Lung (tissue), 12 donors: ENCODE data around the gene ISG20L2. TPM values are rescaled to one million over a fixed set of nuclear protein-coding genes. Genes with fewer than 3 reads are reported as not detected.

Experiments
- ATAC-seq: fragments of 200-7000 bp; cut with Tn5 transposase; one replicate; pipeline ENCODE4 v1.9.1; 2020; ENCODE audit warnings: moderate number of reproducible peaks; ENCODE audit not compliant: insufficient read depth, low FRiP score
- DNase-seq, 3 donors: peaks; one replicate each; pipeline ENCODE4 v3.0.0-alpha.2; 2013 to 2017
- H3K27ac ChIP-seq, 2 donors: one replicate each; pipeline ENCODE4 v1.5.1; 2013; ENCODE audit warnings: mild to moderate bottlenecking in 2 of 2, moderate library complexity in 2 of 2, control low read depth in 1 of 2, inconsistent platforms in 1 of 2, low read depth in 1 of 2, low read length in 1 of 2
- H3K27me3 ChIP-seq, 3 donors: one replicate each; pipeline ENCODE4 v1.5.1; 2013; ENCODE audit warnings: low read length in 2 of 3; ENCODE audit not compliant: control insufficient read depth in 3 of 3, insufficient read depth in 3 of 3
- H3K36me3 ChIP-seq, 4 donors: one replicate each; pipeline ENCODE4 v1.5.1; 2013; ENCODE audit warnings: low read length in 4 of 4, mild to moderate bottlenecking in 1 of 4, moderate library complexity in 1 of 4; ENCODE audit not compliant: control insufficient read depth in 4 of 4, insufficient read depth in 4 of 4
- H3K4me1 ChIP-seq, 5 donors: one replicate each; pipeline ENCODE4 v1.5.1; 2013; ENCODE audit warnings: low read length in 5 of 5, mild to moderate bottlenecking in 2 of 5, moderate library complexity in 1 of 5; ENCODE audit not compliant: control insufficient read depth in 5 of 5, insufficient read depth in 5 of 5
- H3K4me3 ChIP-seq: one replicate; pipeline ENCODE4 v1.5.1; 2013; ENCODE audit warnings: mild to moderate bottlenecking, control low read depth, moderate library complexity
- H3K9ac ChIP-seq, 2 donors: one replicate each; pipeline ENCODE4 v1.5.1; 2013; ENCODE audit warnings: low read length in 2 of 2, control low read depth in 1 of 2; ENCODE audit not compliant: insufficient read depth in 1 of 2
- H3K9me3 ChIP-seq, 4 donors: one replicate each; pipeline ENCODE4 v1.5.1; 2013; ENCODE audit warnings: low read length in 3 of 4, mild to moderate bottlenecking in 1 of 4, moderate library complexity in 1 of 4; ENCODE audit not compliant: control insufficient read depth in 4 of 4, insufficient read depth in 3 of 4
- CTCF ChIP-seq: IDR thresholded peaks from 2 replicates; pipeline ENCODE4 v1.5.1; 2012; ENCODE audit warnings: mild to moderate bottlenecking; ENCODE audit errors: control extremely low read depth, extremely low read depth
- WGBS, 2 donors: extraction: QIAGEN DNeasy Blood & Tissue Kit; methylation state at CpG; one replicate each; pipeline ENCODE4 v1.1.7; 2013; 5-methylcytosine and 5-hydroxymethylcytosine counted together
- polyA plus RNA-seq, 2 donors: library from polyadenylated mRNA; stranded (reverse); fragments of 200-250 nt; gene quantifications; one replicate each; pipeline ENCODE4 v1.2.1, GENCODE V29; 2013
- total RNA-seq, 2 donors: library from RNA; depleted of rRNA in 1 of 2; stranded (reverse); fragments of >200 nt in 1 of 2; gene quantifications; one replicate each; pipeline ENCODE4 v1.2.1, GENCODE V29; 2014 to 2021
- donor health status: control.
- donor health status: control.
- donor health status: Bipolar disorder and iron deficiency.
- donor health status: healthy.
- donor health status: DM: yes; HTN: yes; CAD: no.

ISG20L2 gene
- total and polyA plus RNA-seq, 4 donors = 9.3 to 26.3 (median 17.8) TPM

- Histone ChIP-seq H3K4me1 (peaks cover 0 to 27% (median 4%) of the 10 kb centered on the region in 5 donors), H3K36me3 (peaks cover 0 to 2% (median 0%) of the 10 kb centered on the region in 4 donors), H3K27me3 (no peaks in the 10 kb centered on the region), H3K4me3 (no peak overlapping the region), H3K9me3 (no peaks in the 10 kb centered on the region), H3K9ac (no peak overlapping the region), H3K27ac (no peak overlapping the region)
- no peak for DNase-seq
- no peak for TF ChIP-seq CTCF
- WGBS, 2 donors = 86 to 93% methylated on average over 8 of the region's 8 CpGs
- no peak for ATAC-seq
These were observed 31.8 kb downstream of the ISG20L2 start for GRCh38 chr1:156696755-156697154.

GRCh38 chr1:156694690-156694962 lies 33.9 kb downstream of the ISG20L2 start:
- DNase-seq = no peak
- no peaks in the 10 kb centered on the region for H3K27me3 ChIP-seq
- peaks cover 0 to 43% (median 7%) of the 10 kb centered on the region in 5 donors for H3K4me1 ChIP-seq
- H3K9ac ChIP-seq = peak overlapping the region in 1 of 2 donors; percentile 65
- H3K9me3 ChIP-seq = no peaks in the 10 kb centered on the region
- no peak overlapping the region for H3K4me3 ChIP-seq
- H3K36me3 ChIP-seq = peaks cover 0 to 2% (median 0%) of the 10 kb centered on the region in 4 donors
- 92 to 95% methylated on average over 5 of the region's 5 CpGs for WGBS, 2 donors
- TF ChIP-seq CTCF = no peak
- ATAC-seq = no peak
- H3K27ac ChIP-seq = no peak overlapping the region

GRCh38 chr1:156693848-156694689 lies 34.5 kb downstream of the ISG20L2 start:
- Histone ChIP-seq H3K4me1 (peaks cover 0 to 49% (median 7%) of the 10 kb centered on the region in 5 donors), H3K27ac (no peak overlapping the region), H3K4me3 (no peak overlapping the region), H3K9ac (peak overlapping the region; percentile 37 to 65), H3K9me3 (no peaks in the 10 kb centered on the region), H3K36me3 (peaks cover 0 to 2% (median 0%) of the 10 kb centered on the region in 4 donors), H3K27me3 (no peaks in the 10 kb centered on the region)
- peak; percentile 16 to 48 (median 32) for DNase-seq
- WGBS, 2 donors = 76 to 81% methylated on average over 12 of the region's 12 CpGs
- TF ChIP-seq CTCF = no peak
- no peak for ATAC-seq
